LNCaP clone FGC (cell line): ENCODE data around the gene MBNL1.

ENCODE experiments used
- DNase-seq: peaks from one replicate; pipeline ENCODE4 v3.0.0-alpha.2; 2011; ENCODE audit warnings: low read depth
- H3K4me3 ChIP-seq: 2 replicates; pipeline ENCODE4 v1.5.1; 2011; ENCODE audit warnings: mild to moderate bottlenecking, low read depth, low read length, control low read depth
- CTCF ChIP-seq: IDR thresholded peaks from 2 replicates; pipeline ENCODE4 v1.5.1; 2012; ENCODE audit warnings: mild to moderate bottlenecking; ENCODE audit not compliant: control insufficient read depth, insufficient read depth; ENCODE audit errors: extremely low read depth

MBNL1 gene

GRCh38 chr3:152496716-152497115, 228.0 kb downstream of the MBNL1 start:
- no peak for TF ChIP-seq CTCF
- H3K4me3 ChIP-seq = no peak overlapping the region
- no peak for DNase-seq

GRCh38 chr3:152497457-152497856, 228.7 kb downstream of the MBNL1 start:
- DNase-seq = no peak
- H3K4me3 ChIP-seq = no peak overlapping the region
- no peak for TF ChIP-seq CTCF

GRCh38 chr3:152497890-152498289, 229.2 kb downstream of the MBNL1 start:
- no peak for TF ChIP-seq CTCF
- no peak overlapping the region for H3K4me3 ChIP-seq
- DNase-seq = no peak

GRCh38 chr3:152499791-152500385, 231.2 kb downstream of the MBNL1 start:
- no peak for TF ChIP-seq CTCF
- DNase-seq = no peak
- H3K4me3 ChIP-seq = no peak overlapping the region

- no peak for TF ChIP-seq CTCF
- no peak overlapping the region for H3K4me3 ChIP-seq
- no peak for DNase-seq
These were observed 237.2 kb downstream of the MBNL1 start for GRCh38 chr3:152505926-152506325.

GRCh38 chr3:152508705-152509104, 240.0 kb downstream of the MBNL1 start:
- no peak overlapping the region for H3K4me3 ChIP-seq
- TF ChIP-seq CTCF = peak; percentile 47
- DNase-seq = no peak

GRCh38 chr3:152511904-152512303, 243.2 kb downstream of the MBNL1 start:
- no peak for TF ChIP-seq CTCF
- H3K4me3 ChIP-seq = no peak overlapping the region
- no peak for DNase-seq
